ENCODE data around the gene MBP.
A peak's percentile ranks its signal among the peaks of the same experiment; 100 is the strongest.

Gene MBP

GRCh38 chr18:77118256-77119090 is 14.1 kb downstream of the MBP start:
- no peaks in the 10 kb centered on the region for H3K36me3 ChIP-seq (ENCODE audit: insufficient read depth, low read length)
- H3K27me3 ChIP-seq (ENCODE audit: control insufficient read depth, insufficient read depth, low read length), result no peaks in the 10 kb centered on the region
- H3K9me3 ChIP-seq (replicated peaks; ENCODE audit: low read length), result no peaks in the 10 kb centered on the region
- H3K4me2 ChIP-seq (ENCODE audit: low read length), result no peak overlapping the region
- H3K9ac ChIP-seq (ENCODE audit: low read depth, low read length), result no peak overlapping the region
- H3K4me3 ChIP-seq (ENCODE audit: low read length), result no peak overlapping the region
- peaks cover 18% of the 10 kb centered on the region for H3K4me1 ChIP-seq (ENCODE audit: control insufficient read depth, insufficient read depth, low read length)

- Histone ChIP-seq H3K9me3 (replicated peaks; ENCODE audit: low read length) (no peaks in the 10 kb centered on the region), H3K36me3 (ENCODE audit: insufficient read depth, low read length) (no peaks in the 10 kb centered on the region), H3K4me2 (ENCODE audit: low read length) (no peak overlapping the region), H3K4me3 (ENCODE audit: low read length) (no peak overlapping the region), H3K27me3 (ENCODE audit: control insufficient read depth, insufficient read depth, low read length) (no peaks in the 10 kb centered on the region), H3K4me1 (ENCODE audit: control insufficient read depth, insufficient read depth, low read length) (peaks cover 20% of the 10 kb centered on the region), H3K9ac (ENCODE audit: low read depth, low read length) (no peak overlapping the region)
These were observed 16.1 kb downstream of the MBP start for GRCh38 chr18:77116201-77117080.

- Histone ChIP-seq H3K36me3 (ENCODE audit: insufficient read depth, low read length) (no peaks in the 10 kb centered on the region), H3K4me2 (ENCODE audit: low read length) (no peak overlapping the region), H3K27me3 (ENCODE audit: control insufficient read depth, insufficient read depth, low read length) (no peaks in the 10 kb centered on the region), H3K9me3 (replicated peaks; ENCODE audit: low read length) (no peaks in the 10 kb centered on the region), H3K4me1 (ENCODE audit: control insufficient read depth, insufficient read depth, low read length) (peaks cover 20% of the 10 kb centered on the region), H3K4me3 (ENCODE audit: low read length) (no peak overlapping the region), H3K9ac (ENCODE audit: low read depth, low read length) (peak overlapping the region; percentile 65)
These were observed 17.2 kb downstream of the MBP start for GRCh38 chr18:77115192-77115953.

GRCh38 chr18:77114415-77115191 is 18.0 kb downstream of the MBP start:
- peak overlapping the region; percentile 37 for H3K4me2 ChIP-seq (ENCODE audit: low read length)
- peaks cover 20% of the 10 kb centered on the region for H3K4me1 ChIP-seq (ENCODE audit: control insufficient read depth, insufficient read depth, low read length)
- no peaks in the 10 kb centered on the region for H3K36me3 ChIP-seq (ENCODE audit: insufficient read depth, low read length)
- H3K27me3 ChIP-seq (ENCODE audit: control insufficient read depth, insufficient read depth, low read length), result no peaks in the 10 kb centered on the region
- peak overlapping the region; percentile 65 for H3K9ac ChIP-seq (ENCODE audit: low read depth, low read length)
- peak overlapping the region; percentile 14 for H3K4me3 ChIP-seq (ENCODE audit: low read length)
- no peaks in the 10 kb centered on the region for H3K9me3 ChIP-seq (replicated peaks; ENCODE audit: low read length)

GRCh38 chr18:77114152-77114414 is 18.5 kb downstream of the MBP start:
- H3K9me3 ChIP-seq (replicated peaks; ENCODE audit: low read length), result no peaks in the 10 kb centered on the region

GRCh38 chr18:77113361-77114151 is 19.0 kb downstream of the MBP start:
- Histone ChIP-seq H3K9ac (ENCODE audit: low read depth, low read length) (peak overlapping the region; percentile 39), H3K36me3 (ENCODE audit: insufficient read depth, low read length) (no peaks in the 10 kb centered on the region), H3K4me2 (ENCODE audit: low read length) (peak overlapping the region; percentile 20), H3K27me3 (ENCODE audit: control insufficient read depth, insufficient read depth, low read length) (no peaks in the 10 kb centered on the region), H3K4me1 (ENCODE audit: control insufficient read depth, insufficient read depth, low read length) (peaks cover 26% of the 10 kb centered on the region), H3K4me3 (ENCODE audit: low read length) (no peak overlapping the region), H3K9me3 (replicated peaks; ENCODE audit: low read length) (no peaks in the 10 kb centered on the region)

More at GRCh38 chr18:77114152-77114414, 18.5 kb downstream of the MBP start:
- Histone ChIP-seq H3K4me1 (ENCODE audit: control insufficient read depth, insufficient read depth, low read length) (peaks cover 21% of the 10 kb centered on the region), H3K4me2 (ENCODE audit: low read length) (peak overlapping the region; percentile 20), H3K27me3 (ENCODE audit: control insufficient read depth, insufficient read depth, low read length) (no peaks in the 10 kb centered on the region), H3K4me3 (ENCODE audit: low read length) (peak overlapping the region; percentile 1), H3K36me3 (ENCODE audit: insufficient read depth, low read length) (no peaks in the 10 kb centered on the region), H3K9ac (ENCODE audit: low read depth, low read length) (peak overlapping the region; percentile 39)

GRCh38 chr18:77112747-77113092 is 19.9 kb downstream of the MBP start:
- Histone ChIP-seq H3K4me1 (ENCODE audit: control insufficient read depth, insufficient read depth, low read length) (peaks cover 33% of the 10 kb centered on the region), H3K4me2 (ENCODE audit: low read length) (no peak overlapping the region), H3K4me3 (ENCODE audit: low read length) (no peak overlapping the region), H3K36me3 (ENCODE audit: insufficient read depth, low read length) (no peaks in the 10 kb centered on the region), H3K9ac (ENCODE audit: low read depth, low read length) (no peak overlapping the region), H3K9me3 (replicated peaks; ENCODE audit: low read length) (no peaks in the 10 kb centered on the region), H3K27me3 (ENCODE audit: control insufficient read depth, insufficient read depth, low read length) (no peaks in the 10 kb centered on the region)

- Histone ChIP-seq H3K4me1 (ENCODE audit: control insufficient read depth, insufficient read depth, low read length) (peaks cover 39% of the 10 kb centered on the region), H3K4me3 (ENCODE audit: low read length) (no peak overlapping the region), H3K27me3 (ENCODE audit: control insufficient read depth, insufficient read depth, low read length) (no peaks in the 10 kb centered on the region), H3K4me2 (ENCODE audit: low read length) (no peak overlapping the region), H3K9me3 (replicated peaks; ENCODE audit: low read length) (no peaks in the 10 kb centered on the region), H3K36me3 (ENCODE audit: insufficient read depth, low read length) (no peaks in the 10 kb centered on the region), H3K9ac (ENCODE audit: low read depth, low read length) (no peak overlapping the region)
These were observed 20.4 kb downstream of the MBP start for GRCh38 chr18:77111951-77112746.

- Histone ChIP-seq H3K9me3 (replicated peaks; ENCODE audit: low read length) (no peaks in the 10 kb centered on the region), H3K4me1 (ENCODE audit: control insufficient read depth, insufficient read depth, low read length) (peaks cover 40% of the 10 kb centered on the region), H3K27me3 (ENCODE audit: control insufficient read depth, insufficient read depth, low read length) (no peaks in the 10 kb centered on the region), H3K4me3 (ENCODE audit: low read length) (no peak overlapping the region), H3K9ac (ENCODE audit: low read depth, low read length) (no peak overlapping the region), H3K36me3 (ENCODE audit: insufficient read depth, low read length) (no peaks in the 10 kb centered on the region), H3K4me2 (ENCODE audit: low read length) (no peak overlapping the region)
These were observed 21.1 kb downstream of the MBP start for GRCh38 chr18:77111449-77111848.

GRCh38 chr18:77110936-77111335 is 21.6 kb downstream of the MBP start:
- H3K4me2 ChIP-seq (ENCODE audit: low read length), result no peak overlapping the region
- H3K9ac ChIP-seq (ENCODE audit: low read depth, low read length), result no peak overlapping the region
- H3K4me1 ChIP-seq (ENCODE audit: control insufficient read depth, insufficient read depth, low read length), result peaks cover 40% of the 10 kb centered on the region
- H3K9me3 ChIP-seq (replicated peaks; ENCODE audit: low read length), result no peaks in the 10 kb centered on the region
- no peaks in the 10 kb centered on the region for H3K36me3 ChIP-seq (ENCODE audit: insufficient read depth, low read length)
- no peaks in the 10 kb centered on the region for H3K27me3 ChIP-seq (ENCODE audit: control insufficient read depth, insufficient read depth, low read length)
- H3K4me3 ChIP-seq (ENCODE audit: low read length), result no peak overlapping the region

Measured in skeletal muscle satellite cell (primary cell).